ENCODE measurements around the gene TBXAS1.

The TBXAS1 gene

DNA sequence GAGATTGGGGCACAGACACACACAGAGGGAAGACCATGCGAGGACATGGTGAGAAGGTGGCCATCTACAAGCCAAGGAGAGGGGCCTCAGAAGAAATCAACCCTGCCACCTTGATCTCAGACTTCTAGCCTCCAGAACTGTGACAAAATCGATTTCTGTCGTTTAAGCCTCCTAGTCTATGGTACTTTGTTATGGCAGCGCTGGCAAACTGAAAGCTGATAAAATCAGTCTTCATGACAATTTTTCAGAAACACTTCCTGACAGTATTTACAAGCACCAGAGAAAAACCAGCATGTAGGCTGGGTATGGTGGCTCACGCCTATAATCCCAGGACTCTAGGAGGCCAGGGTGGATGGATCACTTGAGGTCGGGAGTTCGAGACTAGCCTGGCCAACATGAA is 229.5 kb downstream of the TBXAS1 start:
- POLR2A ChIA-PET, result interaction anchor here (0.6 kb wide), 1 partner anchor 1045 kb away, joined by 3 read pairs; no protein-coding TSS in a partner anchor

DNA sequence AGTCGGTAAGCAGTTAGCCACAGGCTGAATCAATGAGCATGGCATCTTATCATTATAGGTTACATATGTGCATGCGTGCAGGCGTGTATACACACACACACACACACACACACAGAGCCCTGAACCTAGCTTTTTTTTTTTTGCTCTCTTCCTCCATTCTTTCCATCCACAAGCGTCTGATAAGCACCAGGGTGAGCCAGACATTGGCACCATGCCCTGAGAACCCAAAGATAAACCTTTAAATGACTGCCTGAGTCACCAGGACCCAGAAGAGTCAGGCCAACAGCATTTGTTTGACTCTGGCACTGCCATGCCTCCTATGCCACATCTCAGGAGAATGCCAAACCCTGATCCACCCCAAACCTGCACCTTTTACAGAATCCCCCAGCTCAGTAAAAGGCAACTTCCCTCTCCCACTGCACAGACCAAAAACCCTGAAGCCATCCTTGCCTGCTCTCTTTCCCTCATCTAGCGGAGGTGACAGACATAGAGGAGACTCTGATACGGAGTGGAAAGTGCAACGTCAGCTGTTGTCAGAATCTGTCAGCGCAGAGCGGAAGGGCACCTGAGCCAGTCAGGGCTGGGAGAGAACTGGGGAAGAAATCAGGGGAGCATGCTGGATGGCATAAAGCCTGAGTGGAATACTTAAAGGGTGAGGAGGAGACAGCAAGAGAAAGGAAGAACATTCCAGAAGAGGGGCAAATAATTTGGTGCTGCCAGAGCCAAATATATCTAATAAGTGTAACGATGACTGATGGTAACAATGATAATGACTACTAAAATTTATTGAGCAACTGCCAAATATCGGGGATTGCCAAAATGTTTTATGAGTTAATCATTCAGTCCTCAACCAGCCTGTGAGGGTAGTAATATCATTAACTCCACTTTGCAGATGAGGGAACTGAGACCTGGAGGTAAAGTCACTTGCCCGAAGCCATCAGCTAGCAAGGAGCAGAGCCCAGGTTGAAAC is 230.5 kb downstream of the TBXAS1 start:
- H3K4me3 ChIP-seq (ENCODE audit: low read depth, low read length), result no peak overlapping the region
- POLR2A ChIA-PET, result interaction anchor here (0.6 to 0.7 kb wide), 2 partner anchors 422 to 1044 kb away, joined by 3 read pairs; no protein-coding TSS in a partner anchor

More for the DNA sequence above, 229.5 kb downstream of the TBXAS1 start:
- TF ChIP-seq SETDB1 (IDR thresholded peaks at IDR 0.05; ENCODE audit: insufficient read length, low read length), result no peak
- peak; percentile 7; the same call in 1 of the 2 replicates for TF ChIP-seq ZNF585B (tag by site-specific recombination; IDR thresholded peaks at IDR 0.05)
- H3K4me3 ChIP-seq (ENCODE audit: low read depth, low read length), result no peak overlapping the region
- no peaks in the 10 kb centered on the region for H3K4me1 ChIP-seq (ENCODE audit: control insufficient read depth, insufficient read depth, low read length)
- H3K9me3 ChIP-seq (ENCODE audit: control insufficient read depth, insufficient read depth, low read depth, low read length), result no peaks in the 10 kb centered on the region
- no peak overlapping the region for H3K27ac ChIP-seq (ENCODE audit: extremely low read depth, low read depth, low read length)
- H3K36me3 ChIP-seq (ENCODE audit: control insufficient read depth in 2 of 2, insufficient read depth in 1 of 2, low read length in 2 of 2), result no peaks in the 10 kb centered on the region
- CTCF ChIA-PET, result no interaction called here

DNA sequence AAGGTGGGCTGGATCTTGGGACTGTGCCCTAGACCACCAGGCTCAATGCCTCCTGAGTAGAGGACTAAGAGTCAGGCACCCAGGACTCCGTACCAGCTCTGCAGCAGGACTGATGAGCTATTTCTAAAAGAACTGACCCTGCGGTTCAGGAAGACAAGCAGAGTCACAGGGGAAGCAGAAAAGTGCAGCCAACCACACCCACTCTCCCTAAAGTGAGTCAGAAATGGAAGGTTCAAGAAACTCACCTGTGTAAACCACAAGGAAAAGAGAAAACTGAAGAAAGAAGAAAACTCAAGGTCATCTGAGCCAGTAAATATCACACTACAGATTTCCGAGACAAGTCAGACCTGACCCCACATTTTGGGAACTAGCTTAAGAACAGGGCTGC is 231.2 kb downstream of the TBXAS1 start:
- H3K4me3 ChIP-seq (ENCODE audit: low read depth, low read length), result no peak overlapping the region
- peak; percentile 67 for TF ChIP-seq PRDM1 (tag by site-specific recombination; IDR thresholded peaks at IDR 0.05)
- no peak for TF ChIP-seq HOXA7 (CRISPR knock-in tag; IDR thresholded peaks at IDR 0.05; ENCODE audit: borderline replicate concordance)
- H3K4me1 ChIP-seq (ENCODE audit: control insufficient read depth, insufficient read depth, low read length), result no peaks in the 10 kb centered on the region
- ChIA-PET POLR2A (no interaction called here), CTCF (no interaction called here)
- no peak overlapping the region for H3K27ac ChIP-seq (ENCODE audit: extremely low read depth, low read depth, low read length)
- no peaks in the 10 kb centered on the region for H3K9me3 ChIP-seq (ENCODE audit: control insufficient read depth, insufficient read depth, low read depth, low read length)
- no peaks in the 10 kb centered on the region for H3K36me3 ChIP-seq (ENCODE audit: control insufficient read depth in 2 of 2, insufficient read depth in 1 of 2, low read length in 2 of 2)

More for the DNA sequence above, 230.5 kb downstream of the TBXAS1 start:
- H3K9me3 ChIP-seq (ENCODE audit: control insufficient read depth, insufficient read depth, low read depth, low read length), result no peaks in the 10 kb centered on the region
- CTCF ChIA-PET, result interaction anchor here (0.5 kb wide), 1 partner anchor 344 kb away, joined by 3 read pairs; no protein-coding TSS in a partner anchor
- H3K36me3 ChIP-seq (ENCODE audit: control insufficient read depth in 2 of 2, insufficient read depth in 1 of 2, low read length in 2 of 2), result no peaks in the 10 kb centered on the region
- H3K27ac ChIP-seq (ENCODE audit: extremely low read depth, low read depth, low read length), result no peak overlapping the region
- no peaks in the 10 kb centered on the region for H3K4me1 ChIP-seq (ENCODE audit: control insufficient read depth, insufficient read depth, low read length)
- TF ChIP-seq ZNF335 (tag by site-specific recombination; conservative IDR thresholded peaks at IDR 0.05), result peak; percentile 52
- TF ChIP-seq ZNF600 (tag by site-specific recombination; IDR thresholded peaks at IDR 0.05), result peak; percentile 98
- TF ChIP-seq, protein P1, sequence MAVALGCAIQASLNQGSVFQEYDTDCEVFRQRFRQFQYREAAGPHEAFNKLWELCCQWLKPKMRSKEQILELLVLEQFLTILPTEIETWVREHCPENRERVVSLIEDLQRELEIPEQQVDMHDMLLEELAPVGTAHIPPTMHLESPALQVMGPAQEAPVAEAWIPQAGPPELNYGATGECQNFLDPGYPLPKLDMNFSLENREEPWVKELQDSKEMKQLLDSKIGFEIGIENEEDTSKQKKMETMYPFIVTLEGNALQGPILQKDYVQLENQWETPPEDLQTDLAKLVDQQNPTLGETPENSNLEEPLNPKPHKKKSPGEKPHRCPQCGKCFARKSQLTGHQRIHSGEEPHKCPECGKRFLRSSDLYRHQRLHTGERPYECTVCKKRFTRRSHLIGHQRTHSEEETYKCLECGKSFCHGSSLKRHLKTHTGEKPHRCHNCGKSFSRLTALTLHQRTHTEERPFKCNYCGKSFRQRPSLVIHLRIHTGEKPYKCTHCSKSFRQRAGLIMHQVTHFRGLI (tag by site-specific recombination; IDR thresholded peaks at IDR 0.05), result 0 out of 2 replicates have a peak, but pooled peaks have one; percentile 18
- no peak for TF ChIP-seq ZNF433 (tag by site-specific recombination; IDR thresholded peaks at IDR 0.05; ENCODE audit: low read depth)
- TF ChIP-seq ZNF366 (tag by site-specific recombination; conservative IDR thresholded peaks at IDR 0.05), result 0 out of 2 replicates have a peak, but pooled peaks have one; percentile 22
- TF ChIP-seq ZBTB20 (tag by site-specific recombination; IDR thresholded peaks at IDR 0.05), result peak; percentile 30; the same call in 1 of the 2 replicates

DNA sequence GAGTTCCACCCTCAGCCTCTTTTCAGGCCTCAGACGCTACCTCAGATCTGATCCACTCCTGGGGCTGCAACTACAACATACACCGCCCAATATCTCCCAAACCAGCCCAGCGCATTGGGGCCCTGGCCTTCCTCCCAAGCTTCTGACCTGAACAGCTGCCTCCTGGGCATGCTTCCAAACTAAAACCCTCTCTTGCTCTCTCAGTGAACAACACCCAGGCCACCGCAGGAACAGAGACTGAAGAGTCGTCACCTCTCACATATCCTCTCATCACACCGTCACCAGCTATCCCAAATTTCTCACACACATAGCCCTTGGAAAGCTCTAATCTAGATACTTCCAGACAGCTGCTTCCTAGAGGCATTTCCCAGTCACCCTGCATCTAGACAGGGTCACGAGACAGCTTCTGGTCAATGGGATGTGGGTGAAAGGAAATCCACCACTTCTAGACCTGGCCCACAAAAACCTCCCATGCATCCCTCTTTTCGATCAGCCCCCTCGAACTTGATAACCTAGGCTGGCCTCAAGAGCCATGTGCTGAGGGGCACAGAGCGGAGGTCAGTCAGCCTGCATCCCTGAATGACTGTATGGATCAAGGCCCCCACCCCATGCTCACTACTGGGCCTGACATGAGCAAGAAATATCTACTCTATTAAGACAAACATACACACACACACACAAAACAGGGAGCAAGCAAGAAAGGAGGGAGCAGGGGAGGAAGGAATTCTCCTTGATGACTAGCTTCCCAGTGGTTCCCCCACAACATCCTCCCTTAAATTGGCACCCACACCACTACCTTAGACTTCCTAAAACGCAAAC is 231.9 kb downstream of the TBXAS1 start:
- no peak overlapping the region for H3K4me3 ChIP-seq (ENCODE audit: low read depth, low read length)
- no peak for TF ChIP-seq ZNF366 (tag by site-specific recombination; conservative IDR thresholded peaks at IDR 0.05)
- TF ChIP-seq ZBTB8A (tag by site-specific recombination; IDR thresholded peaks at IDR 0.05), result peak; percentile 52; the same call in 1 of the 2 replicates
- no peaks in the 10 kb centered on the region for H3K9me3 ChIP-seq (ENCODE audit: control insufficient read depth, insufficient read depth, low read depth, low read length)
- H3K4me1 ChIP-seq (ENCODE audit: control insufficient read depth, insufficient read depth, low read length), result no peaks in the 10 kb centered on the region
- H3K27ac ChIP-seq (ENCODE audit: extremely low read depth, low read depth, low read length), result no peak overlapping the region
- ChIA-PET POLR2A (no interaction called here), CTCF (no interaction called here)
- H3K36me3 ChIP-seq (ENCODE audit: control insufficient read depth in 2 of 2, insufficient read depth in 1 of 2, low read length in 2 of 2), result no peaks in the 10 kb centered on the region
